IPS-15b (cell line): Measurements from ENCODE around the gene WDR13.

Experiments
- H3K27me3 ChIP-seq: one replicate; pipeline ENCODE4 v1.6.1; 2013; ENCODE audit warnings: low read length; ENCODE audit not compliant: control insufficient read depth, insufficient read depth
- H3K36me3 ChIP-seq: one replicate; pipeline ENCODE4 v1.6.1; 2013; ENCODE audit warnings: low read length; ENCODE audit not compliant: control insufficient read depth, insufficient read depth
- H3K4me1 ChIP-seq: one replicate; pipeline ENCODE4 v1.6.1; 2013; ENCODE audit warnings: mild to moderate bottlenecking, low read length; ENCODE audit not compliant: control insufficient read depth, insufficient read depth
- H3K4me3 ChIP-seq: one replicate; pipeline ENCODE4 v1.5.1; 2013; ENCODE audit warnings: low read depth, low read length
- H3K9ac ChIP-seq: one replicate; pipeline ENCODE4 v1.6.1; 2013; ENCODE audit warnings: low read depth, mild to moderate bottlenecking, low read length
- H3K9me3 ChIP-seq: one replicate; pipeline ENCODE4 v1.6.1; 2013; ENCODE audit warnings: mild to moderate bottlenecking, low read length; ENCODE audit not compliant: control insufficient read depth, insufficient read depth

Gene WDR13

GRCh38 chrX:48600226-48600625 is 2.9 kb downstream of the WDR13 start:
- Histone ChIP-seq H3K9me3 (no peaks in the 10 kb centered on the region), H3K36me3 (peaks cover 16% of the 10 kb centered on the region), H3K4me3 (no peak overlapping the region), H3K4me1 (no peaks in the 10 kb centered on the region), H3K9ac (no peak overlapping the region), H3K27me3 (no peaks in the 10 kb centered on the region)

DNA sequence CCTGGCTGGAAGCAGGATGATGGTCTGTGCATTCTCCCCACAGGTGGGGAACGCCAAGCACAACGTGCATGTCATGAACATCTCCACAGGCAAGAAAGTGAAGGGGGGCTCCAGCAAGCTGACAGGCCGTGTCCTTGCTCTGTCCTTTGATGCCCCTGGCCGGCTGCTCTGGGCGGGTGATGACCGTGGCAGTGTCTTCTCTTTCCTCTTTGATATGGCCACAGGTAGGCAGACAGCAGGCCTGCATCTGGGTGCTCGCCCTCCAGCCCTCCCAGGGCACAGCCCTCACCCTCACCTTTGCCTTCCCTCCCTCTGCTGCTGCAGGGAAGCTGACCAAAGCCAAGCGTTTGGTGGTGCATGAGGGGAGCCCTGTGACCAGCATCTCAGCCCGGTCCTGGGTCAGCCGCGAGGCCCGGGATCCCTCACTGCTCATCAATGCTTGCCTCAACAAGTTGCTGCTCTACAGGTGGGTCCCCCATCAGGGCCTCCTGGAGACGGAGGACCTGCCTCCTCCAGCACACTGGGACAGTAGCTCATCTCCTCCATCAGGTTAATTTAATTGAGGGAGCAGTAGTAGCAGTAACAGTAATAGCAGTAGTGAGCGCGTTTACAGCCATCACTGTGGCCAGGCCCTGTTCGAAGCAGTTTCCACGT is 4.6 kb downstream of the WDR13 start:
- peaks cover 17% of the 10 kb centered on the region for H3K36me3 ChIP-seq
- no peaks in the 10 kb centered on the region for H3K9me3 ChIP-seq
- H3K9ac ChIP-seq, result no peak overlapping the region
- H3K4me1 ChIP-seq, result no peaks in the 10 kb centered on the region
- H3K27me3 ChIP-seq, result no peaks in the 10 kb centered on the region
- H3K4me3 ChIP-seq, result no peak overlapping the region

GRCh38 chrX:48604701-48605100 is 7.4 kb downstream of the WDR13 start:
- H3K4me1 ChIP-seq, result no peaks in the 10 kb centered on the region
- H3K27me3 ChIP-seq, result no peaks in the 10 kb centered on the region
- H3K9me3 ChIP-seq, result no peaks in the 10 kb centered on the region
- H3K9ac ChIP-seq, result no peak overlapping the region
- no peak overlapping the region for H3K4me3 ChIP-seq
- peaks cover 9% of the 10 kb centered on the region for H3K36me3 ChIP-seq

DNA sequence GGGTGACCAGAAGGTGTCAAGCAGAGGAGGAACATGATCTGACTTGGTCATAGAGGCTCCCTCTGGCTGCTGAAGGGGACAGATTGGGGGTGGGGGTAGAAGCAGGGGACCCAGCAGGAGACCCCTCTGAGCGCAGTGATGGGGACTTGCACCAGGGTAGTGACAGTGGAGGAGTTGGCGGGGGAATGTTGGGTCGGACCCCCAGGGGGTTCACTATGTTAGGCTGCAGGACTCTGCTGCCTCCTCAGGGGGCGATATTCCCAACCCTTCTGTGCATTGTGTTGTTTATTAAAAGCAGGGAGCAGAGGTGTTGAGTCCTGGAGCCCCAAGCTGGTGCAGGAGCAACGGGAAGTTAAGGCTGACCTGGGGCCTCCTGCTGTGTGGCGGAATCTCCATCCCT is 8.8 kb downstream of the WDR13 start:
- H3K27me3 ChIP-seq, result no peaks in the 10 kb centered on the region
- no peaks in the 10 kb centered on the region for H3K4me1 ChIP-seq
- peaks cover 6% of the 10 kb centered on the region for H3K36me3 ChIP-seq

DNA sequence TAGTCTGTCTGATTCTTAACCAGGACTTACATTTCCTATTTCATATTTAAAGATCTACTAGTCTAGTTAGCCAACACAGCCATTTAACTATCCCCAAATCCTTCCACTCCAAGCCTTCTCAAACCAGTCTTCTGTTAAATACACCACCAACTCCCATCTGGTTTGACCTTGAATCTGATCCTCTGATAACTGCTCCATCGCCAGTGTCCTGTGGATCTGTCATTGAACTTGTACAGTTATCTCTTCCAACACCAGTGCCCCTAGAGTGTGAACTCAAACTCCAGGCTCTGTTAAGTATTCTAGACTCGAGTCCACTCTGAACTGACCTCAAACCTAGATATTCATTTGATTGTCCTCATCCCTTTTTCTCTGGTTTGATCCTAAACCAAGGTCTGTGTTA is 14.4 kb downstream of the WDR13 start:
- H3K4me1 ChIP-seq, result peaks cover 4% of the 10 kb centered on the region
- no peak overlapping the region for H3K9ac ChIP-seq
- H3K9me3 ChIP-seq, result no peaks in the 10 kb centered on the region

More for the DNA sequence above, 8.8 kb downstream of the WDR13 start:
- H3K9ac ChIP-seq, result no peak overlapping the region
- no peak overlapping the region for H3K4me3 ChIP-seq
- no peaks in the 10 kb centered on the region for H3K9me3 ChIP-seq

DNA sequence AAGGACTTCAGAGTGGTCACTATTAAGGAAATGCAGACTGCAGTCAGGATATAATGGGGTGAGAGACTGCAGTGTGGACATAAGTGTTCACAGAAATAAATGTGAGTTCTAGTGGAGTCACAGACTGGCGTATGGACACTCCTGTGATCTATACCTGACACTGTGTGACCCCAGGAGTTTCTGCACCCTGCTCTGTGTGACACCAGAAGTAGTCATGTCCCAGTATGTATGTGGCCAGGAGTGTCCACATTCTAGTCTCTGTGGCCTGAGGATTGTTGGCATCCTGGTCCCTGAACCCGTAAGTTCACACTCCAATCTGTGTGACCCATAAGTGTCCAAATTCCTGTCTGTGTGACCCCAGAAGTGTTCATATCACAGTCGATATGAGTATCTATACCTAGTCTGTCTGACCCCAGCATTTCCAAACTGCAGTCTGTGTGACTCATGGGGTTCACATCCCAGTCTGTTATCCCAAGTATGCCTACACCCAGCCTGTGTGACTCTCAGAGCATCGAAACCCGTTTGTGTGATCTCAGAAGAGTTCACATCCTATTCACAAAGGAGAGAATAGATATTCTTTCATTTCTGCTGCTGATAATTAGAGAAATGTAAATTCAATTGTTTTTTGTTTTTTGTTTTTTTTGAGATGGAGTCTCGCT is 16.3 kb downstream of the WDR13 start:
- no peaks in the 10 kb centered on the region for H3K27me3 ChIP-seq
- no peaks in the 10 kb centered on the region for H3K36me3 ChIP-seq
- no peaks in the 10 kb centered on the region for H3K9me3 ChIP-seq
- peaks cover 4% of the 10 kb centered on the region for H3K4me1 ChIP-seq
- no peak overlapping the region for H3K4me3 ChIP-seq
- no peak overlapping the region for H3K9ac ChIP-seq

More for the DNA sequence above, 14.4 kb downstream of the WDR13 start:
- Histone ChIP-seq H3K27me3 (no peaks in the 10 kb centered on the region), H3K4me3 (no peak overlapping the region), H3K36me3 (no peaks in the 10 kb centered on the region)

GRCh38 chrX:48616576-48616975 is 19.3 kb downstream of the WDR13 start:
- no peaks in the 10 kb centered on the region for H3K27me3 ChIP-seq
- H3K9me3 ChIP-seq, result no peaks in the 10 kb centered on the region
- H3K4me3 ChIP-seq, result no peak overlapping the region

GRCh38 chrX:48617542-48618340 is 20.4 kb downstream of the WDR13 start:
- Histone ChIP-seq H3K4me3 (no peak overlapping the region), H3K9me3 (no peaks in the 10 kb centered on the region), H3K9ac (no peak overlapping the region), H3K36me3 (no peaks in the 10 kb centered on the region), H3K27me3 (no peaks in the 10 kb centered on the region), H3K4me1 (peaks cover 4% of the 10 kb centered on the region)

More at GRCh38 chrX:48616576-48616975, 19.3 kb downstream of the WDR13 start:
- Histone ChIP-seq H3K4me1 (peaks cover 4% of the 10 kb centered on the region), H3K9ac (no peak overlapping the region), H3K36me3 (no peaks in the 10 kb centered on the region)

DNA sequence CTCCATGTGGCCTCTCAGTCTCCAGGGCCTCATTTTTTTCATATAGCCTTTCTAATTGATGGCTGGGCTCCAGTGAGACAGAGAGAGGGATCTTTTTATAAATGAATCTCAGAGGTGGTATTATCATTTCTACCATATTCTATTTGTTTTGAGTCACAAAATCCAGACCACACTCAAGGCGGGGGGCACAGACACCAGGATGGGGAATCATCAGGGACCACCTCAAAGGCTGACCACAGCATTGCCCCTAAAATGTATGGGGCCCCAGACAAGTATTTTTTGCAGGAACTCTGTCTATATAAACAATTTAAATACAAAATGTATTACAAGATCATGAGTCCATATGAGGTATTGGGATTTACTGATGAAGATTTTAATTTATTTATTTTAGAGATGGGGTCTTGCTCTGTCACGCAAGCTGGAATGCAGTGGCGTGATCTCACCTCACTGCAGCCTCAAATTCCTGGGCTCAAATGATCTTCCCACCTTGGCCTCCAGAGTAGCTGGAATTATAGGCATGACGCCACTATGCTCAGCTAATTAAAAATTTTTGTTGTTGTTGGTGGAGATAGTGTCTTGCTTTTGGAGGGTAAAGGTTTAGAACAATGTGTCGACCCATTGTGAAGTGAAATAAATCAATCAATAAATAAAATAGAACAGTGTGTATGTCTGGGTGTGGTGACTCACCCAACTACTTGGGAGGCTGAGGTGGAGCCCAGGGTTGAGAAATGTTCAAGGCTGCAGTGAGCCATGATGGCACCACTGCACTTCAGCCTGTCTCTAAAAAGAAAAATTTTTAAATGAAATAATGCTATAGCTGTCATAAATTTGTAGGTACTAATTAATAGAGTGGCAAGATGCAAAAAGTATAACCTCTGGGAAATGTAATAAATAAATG is 29.4 kb downstream of the WDR13 start:
- Histone ChIP-seq H3K9me3 (no peaks in the 10 kb centered on the region), H3K36me3 (no peaks in the 10 kb centered on the region), H3K27me3 (no peaks in the 10 kb centered on the region), H3K4me1 (no peaks in the 10 kb centered on the region), H3K9ac (no peak overlapping the region), H3K4me3 (no peak overlapping the region)

GRCh38 chrX:48631376-48632090 is 34.2 kb downstream of the WDR13 start:
- Histone ChIP-seq H3K4me3 (no peak overlapping the region), H3K27me3 (no peaks in the 10 kb centered on the region), H3K36me3 (no peaks in the 10 kb centered on the region), H3K9ac (no peak overlapping the region), H3K4me1 (no peaks in the 10 kb centered on the region), H3K9me3 (no peaks in the 10 kb centered on the region)

DNA sequence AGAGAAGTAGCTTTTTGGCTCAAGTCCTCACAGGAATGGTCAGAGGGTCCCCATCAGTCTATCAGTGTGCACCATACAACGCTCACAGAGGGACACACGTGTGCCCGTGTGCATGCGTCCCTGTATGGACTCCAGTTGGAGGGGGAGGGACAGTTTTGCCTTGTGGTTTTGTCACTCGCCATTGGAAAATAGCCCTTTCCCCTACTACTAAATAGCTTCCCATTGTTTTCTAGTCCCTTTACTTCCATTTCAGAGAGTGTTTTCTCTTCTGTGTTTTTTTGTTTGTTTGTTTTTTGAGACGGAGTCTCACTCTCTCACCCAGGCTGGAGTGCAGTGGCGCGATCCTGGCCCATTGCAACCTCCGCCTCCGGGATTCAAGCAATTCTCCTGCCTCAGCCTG is 34.9 kb downstream of the WDR13 start:
- Histone ChIP-seq H3K9me3 (no peaks in the 10 kb centered on the region), H3K9ac (no peak overlapping the region), H3K4me1 (no peaks in the 10 kb centered on the region), H3K27me3 (no peaks in the 10 kb centered on the region), H3K4me3 (no peak overlapping the region), H3K36me3 (no peaks in the 10 kb centered on the region)
